ENCODE results near the gene CYP1A2. TPM values are rescaled to one million over a fixed set of nuclear protein-coding genes. Genes with fewer than 3 reads are reported as not detected.
A peak's percentile ranks its signal among the peaks of the same experiment; 100 is the strongest.

Gene CYP1A2
- total and polyA plus RNA-seq, 2 of the 13 experiments (the other 11 are each of a cell fraction or from before 2014, with no cell fraction given) = 0.07 TPM; not detected in 1

DNA sequence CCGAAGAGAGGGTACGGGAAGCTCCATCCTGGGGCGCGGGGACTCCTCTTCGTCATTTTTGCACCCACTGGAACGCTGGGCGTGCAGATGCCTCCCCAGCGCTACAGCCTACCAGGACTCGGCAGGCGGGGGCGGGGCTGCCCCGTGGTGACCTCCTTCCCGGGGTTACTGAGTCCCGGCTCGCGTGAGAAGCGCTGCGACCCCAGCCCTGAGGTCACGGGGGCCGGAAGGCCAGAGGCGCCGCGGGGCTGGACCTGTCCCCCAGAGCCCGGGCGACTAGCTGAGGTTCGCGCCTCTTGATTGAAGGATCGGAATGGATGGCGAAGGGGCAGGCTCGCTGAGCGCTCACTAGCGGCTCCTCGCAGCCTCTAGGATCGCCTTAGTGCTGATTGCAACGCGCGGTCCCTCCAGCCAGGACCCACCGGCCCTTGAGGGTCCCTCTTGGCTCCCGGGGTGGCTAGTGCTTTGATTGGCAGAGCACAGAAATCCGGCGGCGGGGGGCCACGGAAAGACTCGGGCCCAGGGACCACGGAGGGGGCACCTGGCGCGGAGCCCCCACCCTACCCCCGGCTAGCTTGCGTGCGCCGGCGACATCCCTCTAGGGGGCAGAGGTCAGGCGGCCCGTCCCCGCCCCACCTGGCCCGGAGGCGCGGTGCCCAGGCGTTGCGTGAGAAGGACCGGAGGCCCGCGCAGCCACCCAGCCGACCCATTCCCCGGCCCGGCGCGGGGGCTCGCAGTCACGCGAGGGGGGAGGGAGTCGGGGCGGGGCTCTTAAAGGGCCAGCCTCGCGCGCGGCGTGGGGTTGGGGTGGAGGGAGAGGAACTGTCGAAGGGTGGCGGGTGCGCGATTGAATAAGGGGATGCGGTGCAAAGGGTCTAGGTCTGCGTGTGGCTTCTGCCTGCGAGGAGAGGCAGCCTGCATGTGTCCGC, 22.5 kb upstream of the CYP1A2 start (continued):
- TF ChIP-seq, protein P1, sequence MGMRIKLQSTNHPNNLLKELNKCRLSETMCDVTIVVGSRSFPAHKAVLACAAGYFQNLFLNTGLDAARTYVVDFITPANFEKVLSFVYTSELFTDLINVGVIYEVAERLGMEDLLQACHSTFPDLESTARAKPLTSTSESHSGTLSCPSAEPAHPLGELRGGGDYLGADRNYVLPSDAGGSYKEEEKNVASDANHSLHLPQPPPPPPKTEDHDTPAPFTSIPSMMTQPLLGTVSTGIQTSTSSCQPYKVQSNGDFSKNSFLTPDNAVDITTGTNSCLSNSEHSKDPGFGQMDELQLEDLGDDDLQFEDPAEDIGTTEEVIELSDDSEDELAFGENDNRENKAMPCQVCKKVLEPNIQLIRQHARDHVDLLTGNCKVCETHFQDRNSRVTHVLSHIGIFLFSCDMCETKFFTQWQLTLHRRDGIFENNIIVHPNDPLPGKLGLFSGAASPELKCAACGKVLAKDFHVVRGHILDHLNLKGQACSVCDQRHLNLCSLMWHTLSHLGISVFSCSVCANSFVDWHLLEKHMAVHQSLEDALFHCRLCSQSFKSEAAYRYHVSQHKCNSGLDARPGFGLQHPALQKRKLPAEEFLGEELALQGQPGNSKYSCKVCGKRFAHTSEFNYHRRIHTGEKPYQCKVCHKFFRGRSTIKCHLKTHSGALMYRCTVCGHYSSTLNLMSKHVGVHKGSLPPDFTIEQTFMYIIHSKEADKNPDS (CRISPR knock-in tag; IDR thresholded peaks at IDR 0.05) = no peak
- TF ChIP-seq ZNF296 (CRISPR knock-in tag; conservative IDR thresholded peaks at IDR 0.05) = no peak
- TF ChIP-seq RXRB (CRISPR knock-in tag; IDR thresholded peaks at IDR 0.05; ENCODE audit: borderline replicate concordance) = peak; percentile 95
- no peak for TF ChIP-seq ZNF431 (CRISPR knock-in tag; IDR thresholded peaks at IDR 0.05; ENCODE audit: borderline replicate concordance, low read depth)
- TF ChIP-seq ZNF644 (CRISPR knock-in tag; IDR thresholded peaks at IDR 0.05; ENCODE audit: low read depth) = no peak
- TF ChIP-seq, protein P2, sequence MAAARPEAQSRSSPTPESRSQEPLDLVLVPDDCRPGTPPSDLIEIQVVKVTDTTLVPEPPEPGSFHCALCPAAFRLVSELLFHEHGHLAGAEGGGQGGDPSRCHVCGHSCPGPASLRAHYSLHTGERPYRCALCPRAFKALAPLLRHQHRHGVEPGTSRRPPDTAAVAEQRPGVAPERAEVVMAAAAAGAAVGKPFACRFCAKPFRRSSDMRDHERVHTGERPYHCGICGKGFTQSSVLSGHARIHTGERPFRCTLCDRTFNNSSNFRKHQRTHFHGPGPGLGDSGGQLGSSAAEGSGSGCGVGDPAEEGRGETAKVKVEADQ (CRISPR knock-in tag; IDR thresholded peaks at IDR 0.05; ENCODE audit: borderline replicate concordance) = no peak; the same call in 1 of the 2 replicates
- no peak for TF ChIP-seq ZNF180 (CRISPR knock-in tag; IDR thresholded peaks at IDR 0.05; ENCODE audit: borderline replicate concordance, low read depth)
- TF ChIP-seq ZNF207 (IDR thresholded peaks at IDR 0.05; ENCODE audit: borderline replicate concordance) = no peak
- TF ChIP-seq ZNF703 (CRISPR knock-in tag; IDR thresholded peaks at IDR 0.05; ENCODE audit: borderline replicate concordance) = no peak
- TF ChIP-seq ZNF224 (CRISPR knock-in tag; IDR thresholded peaks at IDR 0.05) = no peak
- TF ChIP-seq ELF3 (CRISPR knock-in tag; IDR thresholded peaks at IDR 0.05) = peak; percentile 8; the same call in 1 of the 2 replicates
- TF ChIP-seq MEF2D (CRISPR knock-in tag; IDR thresholded peaks at IDR 0.05) = no peak
- 0 out of 2 replicates have a peak, but pooled peaks have one; percentile 55 for TF ChIP-seq ZNF33A (CRISPR knock-in tag; IDR thresholded peaks at IDR 0.05; ENCODE audit: borderline replicate concordance)
- TF ChIP-seq EEA1 (CRISPR knock-in tag; IDR thresholded peaks at IDR 0.05; ENCODE audit: borderline replicate concordance) = no peak; the same call in 1 of the 2 replicates
- no peak for TF ChIP-seq JUND (CRISPR knock-in tag; IDR thresholded peaks at IDR 0.05)
- no peak; the same call in 1 of the 2 replicates for TF ChIP-seq ZMYM3 (CRISPR knock-in tag; IDR thresholded peaks at IDR 0.05)
- no peak for TF ChIP-seq SP4 (CRISPR knock-in tag; IDR thresholded peaks at IDR 0.05)
- TF ChIP-seq ZNF747 (CRISPR knock-in tag; IDR thresholded peaks at IDR 0.05; ENCODE audit: borderline replicate concordance) = no peak
- no peak; the same call in 1 of the 2 replicates for TF ChIP-seq NKX3-1 (CRISPR knock-in tag; IDR thresholded peaks at IDR 0.05)
- no peak for TF ChIP-seq POLR2AphosphoS2 (IDR thresholded peaks at IDR 0.05; ENCODE audit: low read depth, low read length)
- no peak for TF ChIP-seq PAF1 (CRISPR knock-in tag; IDR thresholded peaks at IDR 0.05)
- no peak for TF ChIP-seq ZNF18 (CRISPR knock-in tag; IDR thresholded peaks at IDR 0.05; ENCODE audit: insufficient replicate concordance)
- TF ChIP-seq ZNF264 (CRISPR knock-in tag; IDR thresholded peaks at IDR 0.05) = peak; percentile 85
- TF ChIP-seq PBX3 (CRISPR knock-in tag; IDR thresholded peaks at IDR 0.05; ENCODE audit: borderline replicate concordance) = no peak
